HepG2 (cell line): ENCODE data around the gene RXYLT1. TPM values are rescaled to one million over a fixed set of nuclear protein-coding genes. Genes with fewer than 3 reads are reported as not detected.

Experiments
- ATAC-seq: fragments of 200-7000 bp; cut with Tn5 transposase; 3 replicates; pipeline ENCODE4 v1.9.1; 2020; ENCODE audit warnings: mild to moderate bottlenecking, moderate library complexity
- BruUV-seq: library from RNA; stranded (reverse); fragments of 400-500 nt; replicated peaks from 2 replicates; lab custom pipeline; 2021; lab: Mats Ljungman, UMichigan
- CTCF ChIA-PET: fragments of 300-600 bp; formaldehyde crosslinking; extraction: SDS; loops from one replicate; lab custom pipeline; 2021; ENCODE audit warnings: low total read pairs, inconsistent platforms, low intra/inter-chr PET ratio; lab: Yijun Ruan, JAX
- POLR2A ChIA-PET: fragments of 350-600 bp; sonication (Branson Sonifier 250); formaldehyde crosslinking; loops from one replicate; lab custom pipeline; 2020; ENCODE audit warnings: antibody characterized with exemption, inconsistent platforms; lab: Yijun Ruan, JAX
- DNase-seq: peaks from one replicate; pipeline ENCODE4 v3.0.0-alpha.2; 2015; ENCODE audit warnings: low spot score
- FAIRE-seq: peaks from 3 replicates; lab custom pipeline; 2011; peaks lifted over from hg19 to GRCh38; lab: Jason Lieb, UNC
- H2AFZ ChIP-seq: one replicate; pipeline ENCODE4 v1.6.1; 2011; ENCODE audit warnings: low read length, inconsistent platforms
- H3K27ac ChIP-seq: fragments of 300-600 bp; 3 replicates; pipeline ENCODE4 v1.8.0; 2011; ENCODE audit warnings: mixed run types, mild to moderate bottlenecking, mixed read lengths, low read length, inconsistent platforms; ENCODE audit not compliant: insufficient read depth; ENCODE audit errors: extremely low read length
- H3K27me3 ChIP-seq, 2 experiments: fragments of 200-600 bp in 1 of 2; 2 replicates in 1 of 2; 3 replicates in 1 of 2; pipeline versions ENCODE4 v1.6.0 to v1.8.0; 2011; ENCODE audit warnings: low read length in 2 of 2, mild to moderate bottlenecking in 2 of 2, moderate library complexity in 2 of 2, inconsistent platforms in 1 of 2; ENCODE audit not compliant: insufficient read depth in 2 of 2, control insufficient read depth in 1 of 2
- H3K36me3 ChIP-seq, 2 experiments: fragments of 200-600 bp in 1 of 2; replicated peaks in 1 of 2; 2 replicates in 1 of 2; 3 replicates in 1 of 2; pipeline versions ENCODE4 v1.5.1 to v1.8.0; 2011; ENCODE audit warnings: low read length in 2 of 2, inconsistent platforms in 1 of 2; ENCODE audit not compliant: insufficient read depth in 2 of 2, control insufficient read depth in 1 of 2
- H3K4me1 ChIP-seq: 2 replicates; pipeline ENCODE4 v1.5.1; 2012; ENCODE audit warnings: low read length, inconsistent platforms; ENCODE audit not compliant: insufficient read depth
- H3K4me2 ChIP-seq: 2 replicates; pipeline ENCODE4 v1.6.0; 2011; ENCODE audit warnings: low read depth, low read length, inconsistent platforms
- H3K4me3 ChIP-seq, 3 experiments: fragments of 200-600 bp in 1 of 3; sonication (generic), shearing (Covaris generic) in 1 of 3; replicated peaks in 1 of 3; 2 replicates each; pipeline ENCODE4 v1.5.1; 2011 to 2016; ENCODE audit warnings: low read length in 3 of 3, inconsistent platforms in 2 of 3, low read depth in 2 of 3, mild to moderate bottlenecking in 2 of 3, control low read depth in 1 of 3, mixed read lengths in 1 of 3; ENCODE audit not compliant: insufficient read depth in 1 of 3
- H3K79me2 ChIP-seq: one replicate; pipeline ENCODE4 v1.6.1; 2011; ENCODE audit warnings: low read length, inconsistent platforms; ENCODE audit not compliant: insufficient read depth
- H3K9ac ChIP-seq: 2 replicates; pipeline ENCODE4 v1.6.0; 2011; ENCODE audit warnings: mild to moderate bottlenecking, low read depth, low read length, inconsistent platforms; ENCODE audit not compliant: insufficient read depth
- H3K9me3 ChIP-seq: 2 replicates; pipeline ENCODE4 v1.5.1; 2012; ENCODE audit warnings: mild to moderate bottlenecking, low read length
- H4K20me1 ChIP-seq: 2 replicates; pipeline ENCODE4 v1.6.0; 2011; ENCODE audit warnings: inconsistent platforms, mild to moderate bottlenecking, low read length, moderate library complexity; ENCODE audit not compliant: insufficient read depth
- ELF1 ChIP-seq: sonication (generic); formaldehyde crosslinking; IDR thresholded peaks from 2 replicates; pipeline ENCODE4 v1.4.0; 2020; ENCODE audit warnings: missing genetic modification reagents
- MTA3 ChIP-seq: sonication (generic); formaldehyde crosslinking; IDR thresholded peaks from 2 replicates; pipeline ENCODE4 v1.4.0; 2020; ENCODE audit warnings: missing genetic modification reagents
- RAD21 ChIP-seq: fragments of 450-650 bp; formaldehyde crosslinking; IDR thresholded peaks from 2 replicates; pipeline ENCODE4 v1.5.0; 2020; ENCODE audit warnings: mild to moderate bottlenecking
- ZNF160 ChIP-seq: sonication (generic); formaldehyde crosslinking; IDR thresholded peaks from 2 replicates; pipeline ENCODE4 v1.8.0; 2022; ENCODE audit warnings: mild to moderate bottlenecking, inconsistent platforms, missing genetic modification reagents
- ZNF724P ChIP-seq: sonication (generic); formaldehyde crosslinking; IDR thresholded peaks from 2 replicates; pipeline ENCODE4 v1.8.0; 2022; ENCODE audit warnings: missing genetic modification reagents, borderline replicate concordance
- WGBS: methylation state at CpG from one replicate; pipeline ENCODE4 v1.1.6; 2017; ENCODE audit warnings: low lambda C conversion rate; 5-methylcytosine and 5-hydroxymethylcytosine counted together
- in situ Hi-C: cut with HindIII; loops from 2 replicates; pipeline ENCODE4 v1.10.0; 2017; ENCODE audit warnings: low pct_unique_long_range_greater_than_20kb; ENCODE audit not compliant: extremely low pct_ligation_motif_present
- intact Hi-C: fragments of 100-400 bp; cut with micrococcal nuclease; formaldehyde crosslinking; loops from one replicate; pipeline ENCODE4 v1.10.0; 2022; ENCODE audit not compliant: unreplicated experiment
- polyA plus RNA-seq, 8 experiments: library from polyadenylated mRNA; depleted of rRNA in 3 of 8; stranded (reverse) in 7 of 8; unstranded in 1 of 8; fragments of >200 nt; fragmentation: Illumina TruSeq in 4 of 8; extraction: Trizol in 4 of 8; gene quantifications; 2 replicates each; pipeline versions ENCODE4 v1.2.1 to v1.2.3, GENCODE V29; 2011 to 2016; ENCODE audit warnings: low read depth in 4 of 8, missing spikeins in 1 of 8, mixed read lengths in 1 of 8; ENCODE audit not compliant: insufficient read depth in 1 of 8
- total RNA-seq, 5 experiments: library from RNA; depleted of rRNA; stranded (reverse); fragments of >200 nt; fragmentation: Illumina TruSeq; extraction: Trizol; gene quantifications; 2 replicates each; pipeline ENCODE4 v1.2.3, GENCODE V29; 2016; ENCODE audit warnings: low read depth in 1 of 5
- TF ChIP-seq, protein P1 (sequence below): sonication (generic); IDR thresholded peaks from 2 replicates; pipeline ENCODE4 v1.6.1; 2016; ENCODE audit warnings: low read depth, borderline replicate concordance
- TF ChIP-seq, protein P2 (sequence below): sonication (generic); formaldehyde crosslinking; IDR thresholded peaks from 2 replicates; pipeline ENCODE4 v1.5.1; 2020; ENCODE audit warnings: missing genetic modification reagents, mild to moderate bottlenecking, borderline replicate concordance
- TF ChIP-seq, protein P3 (sequence below): sonication (generic); formaldehyde crosslinking; IDR thresholded peaks from 2 replicates; pipeline ENCODE4 v1.8.1; 2023; ENCODE audit warnings: mild to moderate bottlenecking, inconsistent platforms, moderate library complexity, missing genetic modification reagents, borderline replicate concordance
- TF ChIP-seq, protein P4 (sequence below): sonication (generic); formaldehyde crosslinking; IDR thresholded peaks from 2 replicates; pipeline ENCODE4 v1.9.0; 2021; ENCODE audit warnings: missing genetic modification reagents, borderline replicate concordance

Gene RXYLT1
- total and polyA plus RNA-seq, 2 of the 13 experiments (the other 11 are each of a cell fraction or from before 2014, with no cell fraction given): 8.3 to 15.5 TPM

DNA sequence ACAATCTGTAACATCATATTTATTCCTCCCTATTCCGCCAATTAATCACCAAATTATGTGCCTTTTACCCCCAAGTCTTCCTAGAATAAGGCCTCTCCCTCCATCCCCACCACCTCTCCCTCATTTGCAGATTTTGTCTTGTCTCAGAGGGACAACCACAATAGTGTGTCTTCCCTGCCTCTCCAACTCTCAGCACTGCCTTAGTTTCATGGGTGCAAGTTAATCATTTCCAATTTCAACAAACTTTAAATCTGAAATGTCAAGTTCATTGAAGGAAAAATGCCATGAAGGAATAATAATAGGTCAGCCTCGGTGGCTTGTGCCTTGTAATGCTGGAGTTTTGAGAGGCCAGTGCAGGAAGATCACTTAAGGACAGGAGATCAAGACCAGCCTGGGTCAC is 31.6 kb downstream of the RXYLT1 start:
- Histone ChIP-seq H3K4me2 (no peak overlapping the region), H3K9ac (no peak overlapping the region), H3K27ac (no peak overlapping the region), H2AFZ (no peak overlapping the region), H3K4me1 (peaks cover 28% of the 10 kb centered on the region), H3K4me3 (no peak overlapping the region), H3K79me2 (no peaks in the 10 kb centered on the region), H3K27me3 (no peaks in the 10 kb centered on the region), H3K36me3 (peaks cover 0 to 2% of the 10 kb centered on the region in 2 experiments; a peak in 3 of 5 replicates), H4K20me1 (no peaks in the 10 kb centered on the region), H3K9me3 (no peaks in the 10 kb centered on the region)
- CTCF ChIA-PET: no interaction called here
- in situ Hi-C loops (loop anchor here (25.0 kb wide), 1 partner anchor 149 kb away; the partner anchor contains the start of gene DPY19L2), intact Hi-C loops (no loop called here)
- DNase-seq (no peak), FAIRE-seq (no peak), ATAC-seq (peak; percentile 44; the same call in 2 of the 3 replicates)
- WGBS: 12% methylated on average over 2 of the region's 2 CpGs
- POLR2A ChIA-PET: no interaction called here
- BruUV-seq: no TSS peak
- TF ChIP-seq ELF1 (CRISPR knock-in tag) (no peak), ZNF724P (CRISPR knock-in tag) (no peak)
- TF ChIP-seq, protein P1, sequence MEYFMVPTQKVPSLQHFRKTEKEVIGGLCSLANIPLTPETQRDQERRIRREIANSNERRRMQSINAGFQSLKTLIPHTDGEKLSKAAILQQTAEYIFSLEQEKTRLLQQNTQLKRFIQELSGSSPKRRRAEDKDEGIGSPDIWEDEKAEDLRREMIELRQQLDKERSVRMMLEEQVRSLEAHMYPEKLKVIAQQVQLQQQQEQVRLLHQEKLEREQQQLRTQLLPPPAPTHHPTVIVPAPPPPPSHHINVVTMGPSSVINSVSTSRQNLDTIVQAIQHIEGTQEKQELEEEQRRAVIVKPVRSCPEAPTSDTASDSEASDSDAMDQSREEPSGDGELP: no peak

DNA sequence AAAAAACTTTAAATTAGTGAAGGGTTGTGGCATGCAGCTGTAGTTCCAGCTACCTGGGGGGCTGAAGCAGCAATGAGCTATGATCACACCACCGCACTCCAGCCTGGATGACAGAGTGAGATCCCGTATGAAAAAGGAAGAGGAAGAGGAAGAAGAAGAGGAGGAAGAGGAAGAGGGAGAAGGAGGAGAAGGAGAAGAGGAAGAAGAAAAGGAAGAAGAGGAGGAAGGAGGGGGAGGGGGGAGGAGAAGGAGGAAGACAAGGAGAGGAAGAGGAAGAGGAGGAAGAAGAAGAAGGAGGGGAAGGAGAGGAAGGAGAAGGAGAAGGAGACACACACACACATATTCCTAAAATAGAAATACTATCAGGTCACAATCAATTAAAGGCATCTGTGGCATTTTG is 32.0 kb downstream of the RXYLT1 start:
- POLR2A ChIA-PET: no interaction called here
- in situ Hi-C loops: loop anchor here (25.0 kb wide), 1 partner anchor 149 kb away; the partner anchor contains the start of gene DPY19L2
- CTCF ChIA-PET: no interaction called here
- TF ChIP-seq, protein P2, sequence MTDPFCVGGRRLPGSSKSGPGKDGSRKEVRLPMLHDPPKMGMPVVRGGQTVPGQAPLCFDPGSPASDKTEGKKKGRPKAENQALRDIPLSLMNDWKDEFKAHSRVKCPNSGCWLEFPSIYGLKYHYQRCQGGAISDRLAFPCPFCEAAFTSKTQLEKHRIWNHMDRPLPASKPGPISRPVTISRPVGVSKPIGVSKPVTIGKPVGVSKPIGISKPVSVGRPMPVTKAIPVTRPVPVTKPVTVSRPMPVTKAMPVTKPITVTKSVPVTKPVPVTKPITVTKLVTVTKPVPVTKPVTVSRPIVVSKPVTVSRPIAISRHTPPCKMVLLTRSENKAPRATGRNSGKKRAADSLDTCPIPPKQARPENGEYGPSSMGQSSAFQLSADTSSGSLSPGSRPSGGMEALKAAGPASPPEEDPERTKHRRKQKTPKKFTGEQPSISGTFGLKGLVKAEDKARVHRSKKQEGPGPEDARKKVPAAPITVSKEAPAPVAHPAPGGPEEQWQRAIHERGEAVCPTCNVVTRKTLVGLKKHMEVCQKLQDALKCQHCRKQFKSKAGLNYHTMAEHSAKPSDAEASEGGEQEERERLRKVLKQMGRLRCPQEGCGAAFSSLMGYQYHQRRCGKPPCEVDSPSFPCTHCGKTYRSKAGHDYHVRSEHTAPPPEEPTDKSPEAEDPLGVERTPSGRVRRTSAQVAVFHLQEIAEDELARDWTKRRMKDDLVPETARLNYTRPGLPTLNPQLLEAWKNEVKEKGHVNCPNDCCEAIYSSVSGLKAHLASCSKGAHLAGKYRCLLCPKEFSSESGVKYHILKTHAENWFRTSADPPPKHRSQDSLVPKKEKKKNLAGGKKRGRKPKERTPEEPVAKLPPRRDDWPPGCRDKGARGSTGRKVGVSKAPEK (CRISPR knock-in tag): no peak
- TF ChIP-seq MTA3 (no peak), ZNF160 (CRISPR knock-in tag) (no peak), RAD21 (CRISPR knock-in tag) (no peak)
- TF ChIP-seq, protein P3, sequence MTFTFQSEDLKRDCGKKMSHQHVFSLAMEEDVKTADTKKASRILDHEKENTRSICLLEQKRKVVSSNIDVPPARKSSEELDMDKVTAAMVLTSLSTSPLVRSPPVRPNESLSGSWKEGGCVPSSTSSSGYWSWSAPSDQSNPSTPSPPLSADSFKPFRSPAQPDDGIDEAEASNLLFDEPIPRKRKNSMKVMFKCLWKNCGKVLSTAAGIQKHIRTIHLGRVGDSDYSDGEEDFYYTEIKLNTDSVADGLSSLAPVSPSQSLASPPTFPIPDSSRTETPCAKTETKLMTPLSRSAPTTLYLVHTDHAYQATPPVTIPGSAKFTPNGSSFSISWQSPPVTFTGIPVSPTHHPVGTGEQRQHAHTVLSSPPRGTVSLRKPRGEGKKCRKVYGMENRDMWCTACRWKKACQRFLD (CRISPR knock-in tag): no peak
- TF ChIP-seq, protein P4, sequence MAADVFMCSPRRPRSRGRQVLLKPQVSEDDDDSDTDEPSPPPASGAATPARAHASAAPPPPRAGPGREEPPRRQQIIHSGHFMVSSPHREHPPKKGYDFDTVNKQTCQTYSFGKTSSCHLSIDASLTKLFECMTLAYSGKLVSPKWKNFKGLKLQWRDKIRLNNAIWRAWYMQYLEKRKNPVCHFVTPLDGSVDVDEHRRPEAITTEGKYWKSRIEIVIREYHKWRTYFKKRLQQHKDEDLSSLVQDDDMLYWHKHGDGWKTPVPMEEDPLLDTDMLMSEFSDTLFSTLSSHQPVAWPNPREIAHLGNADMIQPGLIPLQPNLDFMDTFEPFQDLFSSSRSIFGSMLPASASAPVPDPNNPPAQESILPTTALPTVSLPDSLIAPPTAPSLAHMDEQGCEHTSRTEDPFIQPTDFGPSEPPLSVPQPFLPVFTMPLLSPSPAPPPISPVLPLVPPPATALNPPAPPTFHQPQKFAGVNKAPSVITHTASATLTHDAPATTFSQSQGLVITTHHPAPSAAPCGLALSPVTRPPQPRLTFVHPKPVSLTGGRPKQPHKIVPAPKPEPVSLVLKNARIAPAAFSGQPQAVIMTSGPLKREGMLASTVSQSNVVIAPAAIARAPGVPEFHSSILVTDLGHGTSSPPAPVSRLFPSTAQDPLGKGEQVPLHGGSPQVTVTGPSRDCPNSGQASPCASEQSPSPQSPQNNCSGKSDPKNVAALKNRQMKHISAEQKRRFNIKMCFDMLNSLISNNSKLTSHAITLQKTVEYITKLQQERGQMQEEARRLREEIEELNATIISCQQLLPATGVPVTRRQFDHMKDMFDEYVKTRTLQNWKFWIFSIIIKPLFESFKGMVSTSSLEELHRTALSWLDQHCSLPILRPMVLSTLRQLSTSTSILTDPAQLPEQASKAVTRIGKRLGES: no peak

More for the DNA sequence above, 32.0 kb downstream of the RXYLT1 start:
- intact Hi-C loops: no loop called here
- DNase-seq (no peak), FAIRE-seq (no peak), ATAC-seq (no peak)
- Histone ChIP-seq H3K36me3 (peaks cover 0 to 2% of the 10 kb centered on the region in 2 experiments; a peak in 2 of 5 replicates), H3K27me3 (no peaks in the 10 kb centered on the region), H3K9ac (no peak overlapping the region), H4K20me1 (no peaks in the 10 kb centered on the region), H2AFZ (no peak overlapping the region), H3K79me2 (no peaks in the 10 kb centered on the region), H3K9me3 (no peaks in the 10 kb centered on the region), H3K4me2 (no peak overlapping the region), H3K4me1 (peaks cover 23% of the 10 kb centered on the region), H3K27ac (no peak overlapping the region), H3K4me3 (no peak overlapping the region)
- 14% methylated on average over 2 of the region's 2 CpGs for WGBS
- no TSS peak for BruUV-seq
